PC-9 (cell line): Measurements from ENCODE around the gene LNX1.

Experiments used
- CTCF ChIP-seq: fragments of 200-600 bp; sonication (generic); conservative IDR thresholded peaks from 2 replicates; pipeline ENCODE4 v1.6.1; 2017; ENCODE audit warnings: mixed run types, antibody characterized with exemption, mild to moderate bottlenecking, moderate library complexity
- EZH2 ChIP-seq: fragments of 200-600 bp; sonication (generic); IDR thresholded peaks from 2 replicates; pipeline ENCODE4 v1.8.0; 2017; ENCODE audit warnings: antibody characterized with exemption, low read depth

DNA sequence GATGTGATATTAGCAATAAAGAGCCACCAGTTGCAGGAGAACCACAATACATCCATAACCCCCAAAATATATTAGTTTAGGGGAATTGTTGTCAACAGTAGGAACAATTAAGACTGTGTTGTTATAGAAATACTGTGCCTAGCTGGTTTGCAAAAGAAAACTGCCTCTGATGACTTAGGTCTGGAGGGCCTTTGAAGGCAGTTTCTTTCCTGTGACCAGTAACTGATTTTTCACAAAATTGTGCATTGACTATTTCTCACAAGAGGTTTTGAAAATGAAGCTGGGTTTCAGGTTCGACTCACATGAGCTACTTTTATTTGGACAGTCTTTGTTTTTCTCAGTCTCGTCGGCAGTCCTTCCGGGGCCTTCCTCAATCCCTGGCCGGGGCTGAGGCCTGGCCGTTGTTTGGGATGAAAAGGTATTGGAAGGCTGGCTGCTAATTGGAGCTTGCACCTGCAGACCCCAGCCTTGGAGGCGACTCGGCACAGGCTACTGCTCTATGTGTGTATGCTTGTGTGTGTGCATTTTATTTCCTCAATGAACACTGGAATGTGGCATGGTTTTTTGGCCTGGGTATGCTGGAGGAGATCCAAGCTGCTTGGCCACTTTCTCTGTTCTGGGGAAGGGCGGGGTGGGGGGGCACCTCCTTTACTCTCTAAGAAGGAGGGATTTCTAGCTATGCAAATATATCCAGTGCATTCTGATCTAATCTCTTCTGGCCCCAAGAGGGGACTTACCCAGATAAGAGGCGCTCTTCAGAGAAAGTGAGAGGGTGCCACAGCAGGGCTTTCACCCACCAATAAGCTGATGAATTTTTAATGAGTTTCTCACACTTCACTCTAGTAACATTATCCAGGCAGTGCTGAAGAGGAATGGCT is 49.5 kb upstream of the LNX1 start:
- TF ChIP-seq EZH2 (no peak), CTCF (no peak)
